OCI-M2 (cell line): ENCODE results near the gene PDHX.
"Not testable (repeated sequence)": the region's sequence is repeated elsewhere in the genome, so short reads cannot be mapped to it uniquely, and the experiment has no call there.

ENCODE experiments used
- DNase-seq: peaks from one replicate; lab custom pipeline; 2025; ENCODE audit not compliant: unreplicated experiment; lab: John Stamatoyannopoulos, UW

PDHX gene

DNA sequence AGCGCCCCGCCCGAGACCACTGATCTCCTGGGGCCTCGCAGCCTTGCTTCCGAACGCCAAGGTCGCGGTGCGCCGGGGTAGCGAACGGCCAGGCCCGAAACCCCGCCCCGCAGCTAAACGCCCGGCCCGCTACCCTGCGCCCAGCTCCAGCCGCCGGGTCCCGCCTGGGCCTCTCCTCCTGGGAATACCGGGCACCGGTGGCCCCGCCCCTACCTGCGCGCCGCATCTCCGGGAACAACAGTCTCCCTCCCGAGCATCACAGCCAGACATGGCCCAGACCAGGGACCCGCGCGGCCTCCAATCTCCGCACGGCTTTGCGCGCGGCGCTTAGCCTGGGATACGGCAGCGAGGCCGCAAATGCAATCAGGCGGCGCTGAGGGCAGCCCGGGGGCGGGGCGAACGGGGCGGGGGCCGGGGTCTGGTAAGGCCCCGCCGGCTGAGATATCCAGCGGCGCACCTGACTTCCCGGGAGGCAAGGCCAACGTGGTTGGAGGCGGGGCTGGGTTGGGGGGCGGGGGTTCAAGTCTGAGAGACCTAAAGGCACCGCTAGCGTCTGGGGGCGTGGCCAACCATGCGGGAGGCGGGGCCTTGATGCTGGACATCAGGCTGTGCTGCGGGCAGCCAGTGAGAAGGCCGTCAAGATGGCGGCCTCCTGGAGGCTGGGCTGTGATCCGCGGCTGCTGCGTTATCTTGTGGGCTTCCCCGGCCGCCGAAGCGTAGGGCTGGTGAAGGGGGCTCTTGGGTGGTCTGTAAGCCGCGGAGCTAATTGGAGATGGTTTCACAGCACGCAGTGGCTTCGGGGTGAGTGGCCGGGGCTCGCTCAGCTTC is at the start of gene PDHX, which contains the start of gene APIP:
Gene PDHX (plus strand): TSS at position 604 of the 828 bp plus-strand sequence. CDS start 38 bp downstream, at position 642.
Gene APIP (minus strand): TSS at position 365 of the 828 bp plus-strand sequence. CDS start 95 bp downstream, at position 270.
- peak; percentile 76 for DNase-seq

GRCh38 chr11:34869425-34869824 is 47.0 kb upstream of the PDHX start:
- no peak for DNase-seq

DNA sequence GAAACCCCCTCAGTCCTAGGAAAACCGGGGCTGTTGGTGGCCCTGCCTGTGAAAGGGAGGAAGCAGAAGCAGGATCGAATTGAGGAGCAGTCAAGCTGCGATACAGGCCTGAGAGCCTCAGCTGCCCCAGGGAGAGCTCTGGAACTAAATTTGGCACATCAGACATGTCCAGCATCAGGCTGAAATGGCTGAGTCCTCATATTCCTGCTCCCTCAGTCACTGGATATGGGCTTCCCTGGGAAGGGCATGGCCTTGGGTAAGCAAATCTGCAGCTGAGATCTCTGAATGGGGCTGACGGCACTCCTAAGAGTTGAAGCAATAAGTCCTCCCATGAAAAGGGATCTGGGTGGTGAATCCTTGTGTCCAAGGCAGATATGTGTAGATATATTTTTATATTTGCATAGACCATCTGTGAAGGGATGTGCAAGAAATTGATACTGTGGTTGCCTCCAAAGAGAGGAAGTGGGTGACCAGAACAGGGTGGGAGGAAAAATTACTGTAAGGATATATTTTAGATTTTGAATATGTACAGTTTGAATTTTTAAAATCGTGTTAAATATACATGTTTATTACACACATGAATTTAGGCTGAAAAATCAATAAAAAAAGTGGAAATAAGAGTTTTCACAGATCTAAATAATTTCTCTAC is 45.7 kb upstream of the PDHX start:
- no peak for DNase-seq

- DNase-seq: no peak
Observed at GRCh38 chr11:34874202-34874601, 42.2 kb upstream of the PDHX start.

DNA sequence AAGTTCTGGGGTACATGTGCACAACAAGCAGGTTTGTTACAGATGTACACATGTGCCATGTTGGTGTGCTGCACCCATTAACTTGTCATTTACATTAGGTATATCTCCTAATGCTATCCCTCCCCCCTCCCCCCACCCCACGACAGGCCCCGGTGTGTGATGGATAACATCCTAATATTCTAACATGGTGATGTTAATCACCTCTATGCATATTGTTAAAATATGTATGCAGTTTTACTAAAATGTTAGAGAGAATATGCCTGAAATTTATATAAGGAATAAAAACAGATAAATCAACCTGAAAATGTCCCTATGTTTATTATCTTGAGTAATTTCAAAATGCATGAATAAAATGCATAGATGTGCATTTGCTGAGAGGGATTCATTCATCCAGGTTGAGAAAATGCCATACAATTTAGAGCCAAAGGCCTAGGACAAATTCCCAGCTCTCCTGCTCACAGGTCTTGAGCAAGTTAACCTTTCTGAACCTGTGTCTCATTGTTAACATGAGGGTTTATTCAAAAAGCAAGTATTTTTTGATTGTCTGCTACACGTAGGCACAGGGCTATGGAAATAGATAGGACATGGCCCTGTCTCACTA is 38.9 kb upstream of the PDHX start:
- no peak for DNase-seq

GRCh38 chr11:34881900-34882299 is 34.5 kb upstream of the PDHX start:
- DNase-seq: no peak

- no peak for DNase-seq
Observed at GRCh38 chr11:34886609-34887008, 29.8 kb upstream of the PDHX start.

GRCh38 chr11:34887260-34887659 is 29.2 kb upstream of the PDHX start:
- no peak for DNase-seq

DNA sequence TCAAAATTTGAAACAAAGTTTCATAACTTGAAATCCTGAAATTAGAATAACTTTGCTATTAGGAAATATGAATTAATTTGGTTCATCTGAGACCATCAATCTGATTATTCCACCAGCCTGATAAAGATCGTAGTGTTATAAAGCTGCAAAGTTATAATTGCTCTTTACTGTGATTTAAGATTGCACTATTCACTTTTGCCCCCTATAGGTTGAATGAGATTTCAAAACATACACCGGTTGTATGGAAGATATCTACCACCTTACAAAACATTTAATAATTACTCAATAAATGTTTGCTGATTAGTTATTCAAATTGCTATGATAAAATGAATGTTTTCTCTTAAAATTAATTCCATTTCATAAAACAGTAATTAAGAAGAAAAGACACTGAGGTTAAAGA is 26.3 kb upstream of the PDHX start:
- no peak for DNase-seq

DNA sequence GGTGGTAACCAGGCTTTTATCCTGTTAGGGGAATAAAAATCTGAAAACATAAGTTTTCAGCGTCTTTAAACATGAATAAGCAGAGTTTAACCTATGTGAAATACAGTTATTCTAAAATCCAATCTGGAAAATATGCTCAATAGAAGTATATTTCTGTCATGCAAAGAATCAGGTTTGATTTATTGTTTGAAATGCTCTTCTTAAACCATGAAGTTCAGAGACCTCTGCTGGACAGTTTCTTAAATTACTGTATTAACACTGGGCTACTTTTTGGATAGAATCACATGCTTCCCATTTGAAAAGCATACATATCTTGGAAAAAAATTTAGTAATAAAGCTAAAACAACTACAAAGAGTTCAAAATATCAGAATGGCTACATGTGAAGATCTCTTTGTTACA is 25.6 kb upstream of the PDHX start:
- DNase-seq: no peak

DNA sequence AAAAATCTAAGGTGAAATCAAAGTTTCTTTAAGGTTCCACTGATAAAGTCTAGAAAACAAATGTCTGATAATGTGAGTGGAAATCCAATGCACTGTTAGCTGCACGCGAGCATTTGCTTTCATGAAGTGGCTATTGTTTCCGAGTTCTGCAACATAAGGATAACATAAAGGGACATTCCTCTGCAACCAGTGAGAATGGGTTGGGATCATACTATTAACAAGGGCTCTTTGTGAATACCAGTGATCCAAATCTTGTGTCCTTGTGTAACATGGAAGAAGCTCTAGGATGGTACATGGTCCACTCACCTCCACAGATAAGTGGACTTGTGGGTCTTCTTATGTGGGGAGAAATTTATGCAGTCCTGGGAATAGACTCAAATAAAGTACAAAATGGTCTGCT is 24.8 kb upstream of the PDHX start:
- no peak for DNase-seq

DNA sequence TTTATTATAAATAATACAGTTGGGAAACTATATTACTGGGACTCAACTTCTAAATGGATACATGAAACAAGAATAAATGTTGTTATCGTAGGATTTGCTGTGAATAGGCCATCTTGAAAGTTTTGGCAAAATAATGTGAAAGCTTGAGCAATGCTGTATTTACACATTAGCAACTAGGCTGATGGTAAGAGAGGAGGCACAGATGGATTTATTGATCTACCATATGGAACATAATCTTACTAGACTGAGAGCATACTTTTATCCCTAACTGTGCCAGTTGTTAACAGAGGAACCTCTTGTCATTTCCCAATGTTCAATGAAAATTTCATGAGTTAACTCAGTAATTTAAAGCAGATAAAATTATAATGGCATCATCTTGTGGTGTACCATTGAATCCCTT is 23.0 kb upstream of the PDHX start:
- DNase-seq: no peak

DNA sequence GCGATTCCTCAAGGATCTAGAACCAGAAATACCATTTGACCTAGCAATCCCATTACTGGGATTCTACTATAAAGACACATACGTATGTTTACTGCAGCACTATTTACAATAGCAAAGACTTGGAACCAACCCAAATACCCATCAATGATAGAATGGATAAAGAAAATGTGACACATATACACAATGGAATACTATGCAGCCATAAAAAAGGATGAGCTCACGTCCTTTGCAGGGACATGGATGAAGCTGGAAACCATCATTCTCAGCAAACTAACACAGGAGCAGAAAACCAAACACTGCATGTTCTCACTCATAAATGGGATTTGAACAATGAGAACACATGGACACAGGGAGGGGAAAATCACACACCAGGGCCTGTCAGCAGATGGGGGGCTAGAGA is 20.2 kb upstream of the PDHX start:
- DNase-seq: not testable (repeated sequence)

DNA sequence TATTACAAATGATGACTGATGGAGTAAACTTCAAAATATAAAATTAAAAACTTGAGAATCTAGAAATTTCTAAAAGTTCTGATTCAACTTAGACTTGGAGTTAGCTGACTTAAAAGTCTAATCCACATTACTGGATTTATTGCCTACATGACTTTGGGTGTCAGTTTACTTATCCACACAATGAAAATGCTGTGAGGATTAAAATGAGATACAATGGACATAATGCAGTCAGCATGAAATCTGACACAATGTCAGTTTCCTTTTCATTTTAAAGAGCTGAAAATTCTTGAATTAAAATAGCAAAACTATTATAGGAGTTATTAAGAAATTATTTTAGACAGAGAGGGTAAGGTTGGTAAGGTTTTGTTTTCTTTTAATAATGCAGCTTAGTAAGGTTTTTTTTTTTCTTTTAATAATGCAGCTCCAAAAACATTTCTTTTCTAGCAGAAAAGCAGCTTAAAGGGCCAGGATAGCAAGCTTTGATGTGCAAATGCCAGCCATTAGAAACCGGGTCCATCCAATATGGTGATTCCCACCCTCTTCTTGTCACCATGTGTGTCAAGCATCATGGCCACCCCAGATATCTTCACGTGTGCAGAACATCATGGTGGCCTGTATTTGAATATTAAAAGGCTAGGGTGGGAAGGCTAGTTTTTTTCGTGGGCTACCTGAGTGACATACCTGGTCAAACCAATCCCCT is 19.1 kb upstream of the PDHX start:
- DNase-seq: no peak

DNA sequence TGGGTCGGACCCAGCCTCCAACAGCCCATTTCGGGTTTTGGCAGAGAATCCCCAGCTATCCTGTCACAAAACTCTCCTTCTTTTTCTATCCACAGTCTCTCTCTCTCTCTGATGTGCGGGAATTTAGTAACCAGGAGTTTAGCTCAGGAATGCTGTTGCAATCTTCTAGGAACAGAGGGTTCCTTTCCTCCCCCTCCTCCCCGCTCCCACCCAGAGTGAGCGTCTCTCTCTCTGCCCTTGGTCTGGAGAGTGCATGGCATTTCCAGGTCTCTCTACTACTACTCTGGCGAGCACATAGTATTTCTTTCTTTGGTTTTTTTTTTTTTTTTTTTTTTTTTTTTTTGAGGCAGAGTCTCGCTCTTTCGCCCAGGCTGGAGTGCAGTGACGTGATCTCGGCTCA is 17.9 kb upstream of the PDHX start:
- DNase-seq: no peak

DNA sequence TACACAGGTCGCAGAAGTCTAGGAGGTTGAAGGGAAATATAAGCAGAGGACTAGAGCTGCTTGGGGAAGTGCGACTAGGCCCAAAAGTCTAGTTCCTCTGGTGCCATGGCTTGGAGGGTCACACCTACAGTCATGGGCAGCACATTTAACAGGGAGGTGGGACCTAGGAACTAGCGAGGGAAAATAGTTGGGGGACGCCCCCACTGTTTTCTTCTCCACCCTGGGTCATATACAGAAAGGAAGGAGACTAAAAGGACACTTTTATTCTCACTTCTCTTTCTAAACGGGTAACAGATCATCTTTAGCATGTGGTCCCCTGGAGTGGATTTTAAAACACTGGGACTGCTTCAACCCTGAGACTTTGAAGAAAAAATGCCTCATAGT is 16.8 kb upstream of the PDHX start:
- no peak for DNase-seq

GRCh38 chr11:34904421-34904955 is 11.9 kb upstream of the PDHX start:
- no peak for DNase-seq

GRCh38 chr11:34905666-34906065 is 10.8 kb upstream of the PDHX start:
- DNase-seq: no peak

GRCh38 chr11:34907934-34908593 is 8.4 kb upstream of the PDHX start:
- no peak for DNase-seq

DNA sequence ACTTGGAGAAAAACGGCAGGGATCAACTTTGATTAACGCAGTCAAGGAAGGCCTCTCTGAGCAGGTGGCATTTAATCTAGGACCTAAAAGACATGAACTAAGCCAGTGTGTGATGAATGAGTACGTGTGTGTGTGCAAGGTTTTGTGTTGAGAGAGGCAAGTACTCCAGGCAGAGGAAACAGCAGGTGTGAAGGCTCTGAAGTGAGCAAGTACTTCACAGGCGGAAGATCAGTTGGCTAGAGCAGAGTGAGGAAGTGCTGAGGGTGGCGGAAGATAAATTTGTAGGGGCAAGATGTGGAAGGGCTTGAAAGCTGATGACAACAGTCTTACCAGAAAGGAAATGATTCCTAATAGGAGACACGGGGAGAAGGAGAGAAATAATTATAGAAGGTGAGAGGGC is 7.0 kb upstream of the PDHX start:
- no peak for DNase-seq

DNA sequence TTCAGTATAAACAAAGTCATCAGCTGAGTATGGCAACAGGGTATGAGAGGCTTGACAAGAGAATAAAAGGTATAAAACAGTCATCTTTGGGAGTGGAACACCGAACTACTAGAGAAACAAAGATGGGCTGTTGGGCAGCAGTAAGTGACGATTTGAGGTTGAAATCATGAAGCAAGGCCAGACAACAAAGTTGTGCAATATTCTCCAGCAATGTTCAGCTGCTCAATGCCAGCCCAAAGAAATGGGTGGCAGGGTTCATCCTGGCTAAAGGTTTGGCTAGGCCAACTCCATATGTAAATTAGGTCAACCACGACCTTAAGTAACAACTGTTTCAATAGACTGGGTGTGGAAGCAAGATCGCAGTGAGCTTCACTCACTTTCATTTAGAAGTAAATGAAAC is 6.5 kb upstream of the PDHX start:
- no peak for DNase-seq
